Measurements from ENCODE around the gene MROH9.

The MROH9 gene

GRCh38 chr1:171081763-171082201, 146.4 kb downstream of the MROH9 start:
- Histone ChIP-seq H3K9ac (ENCODE audit: low read length) (no peak overlapping the region), H3K27me3 (ENCODE audit: control insufficient read depth, insufficient read depth, low read length) (no peaks in the 10 kb centered on the region), H3K9me3 (ENCODE audit: control insufficient read depth, insufficient read depth, low read depth, low read length) (no peaks in the 10 kb centered on the region), H3K4me3 (ENCODE audit: low read depth, low read length) (no peak overlapping the region), H3K4me1 (ENCODE audit: control insufficient read depth, insufficient read depth, low read length) (no peaks in the 10 kb centered on the region), H3K36me3 (ENCODE audit: control insufficient read depth, insufficient read depth, low read length) (no peaks in the 10 kb centered on the region), H3K27ac (ENCODE audit: low read depth, low read length) (no peak overlapping the region)

DNA sequence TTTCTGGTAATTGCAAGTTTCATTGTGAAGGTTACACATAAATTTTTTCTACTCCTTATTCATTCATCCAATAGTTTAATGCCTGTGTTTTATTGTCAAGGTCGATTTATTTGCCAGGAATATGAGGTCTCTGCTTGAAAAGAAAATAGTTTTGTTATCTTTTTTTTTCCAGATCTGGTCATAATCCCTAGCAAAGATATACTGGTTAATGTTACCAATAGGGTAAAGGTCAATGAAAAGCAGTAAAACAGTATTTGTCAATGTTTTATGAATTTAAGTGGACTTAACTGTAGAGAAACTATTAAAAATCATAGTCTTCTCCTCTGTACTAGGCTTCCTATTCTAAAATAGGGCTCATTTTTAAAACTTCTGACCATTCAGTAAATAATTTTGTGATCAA, 147.3 kb downstream of the MROH9 start:
- H3K9ac ChIP-seq (ENCODE audit: low read length), result no peak overlapping the region
- no peak overlapping the region for H3K4me3 ChIP-seq (ENCODE audit: low read depth, low read length)
- H3K4me1 ChIP-seq (ENCODE audit: control insufficient read depth, insufficient read depth, low read length), result no peaks in the 10 kb centered on the region
- no peaks in the 10 kb centered on the region for H3K36me3 ChIP-seq (ENCODE audit: control insufficient read depth, insufficient read depth, low read length)
- no peak overlapping the region for H3K27ac ChIP-seq (ENCODE audit: low read depth, low read length)
- H3K9me3 ChIP-seq (ENCODE audit: control insufficient read depth, insufficient read depth, low read depth, low read length), result no peaks in the 10 kb centered on the region
- H3K27me3 ChIP-seq (ENCODE audit: control insufficient read depth, insufficient read depth, low read length), result no peaks in the 10 kb centered on the region

GRCh38 chr1:171083222-171083621, 147.9 kb downstream of the MROH9 start:
- Histone ChIP-seq H3K36me3 (ENCODE audit: control insufficient read depth, insufficient read depth, low read length) (no peaks in the 10 kb centered on the region), H3K4me1 (ENCODE audit: control insufficient read depth, insufficient read depth, low read length) (no peaks in the 10 kb centered on the region), H3K27me3 (ENCODE audit: control insufficient read depth, insufficient read depth, low read length) (no peaks in the 10 kb centered on the region), H3K9me3 (ENCODE audit: control insufficient read depth, insufficient read depth, low read depth, low read length) (no peaks in the 10 kb centered on the region), H3K4me3 (ENCODE audit: low read depth, low read length) (no peak overlapping the region), H3K9ac (ENCODE audit: low read length) (no peak overlapping the region), H3K27ac (ENCODE audit: low read depth, low read length) (no peak overlapping the region)

DNA sequence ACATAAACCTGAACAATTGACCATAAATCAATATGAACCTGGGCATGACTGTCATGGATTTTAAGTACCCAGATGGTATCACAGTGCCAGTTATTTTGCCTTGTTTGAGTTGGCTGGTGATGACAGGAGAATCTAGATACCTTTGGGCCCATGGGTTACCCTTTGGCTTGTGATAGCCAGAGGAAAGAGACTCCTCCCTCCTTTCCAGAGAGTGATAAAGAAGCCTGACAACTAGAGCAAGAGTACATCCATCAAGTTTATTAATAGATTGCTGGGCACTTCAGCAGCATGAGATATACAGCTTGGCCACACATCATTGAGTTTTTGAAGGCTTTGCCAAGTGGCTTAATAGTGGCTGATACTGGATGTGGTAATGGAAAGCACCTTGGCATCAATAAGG, 148.8 kb downstream of the MROH9 start:
- Histone ChIP-seq H3K9ac (ENCODE audit: low read length) (no peak overlapping the region), H3K4me3 (ENCODE audit: low read depth, low read length) (no peak overlapping the region), H3K27ac (ENCODE audit: low read depth, low read length) (no peak overlapping the region), H3K27me3 (ENCODE audit: control insufficient read depth, insufficient read depth, low read length) (no peaks in the 10 kb centered on the region), H3K9me3 (ENCODE audit: control insufficient read depth, insufficient read depth, low read depth, low read length) (no peaks in the 10 kb centered on the region), H3K36me3 (ENCODE audit: control insufficient read depth, insufficient read depth, low read length) (no peaks in the 10 kb centered on the region), H3K4me1 (ENCODE audit: control insufficient read depth, insufficient read depth, low read length) (no peaks in the 10 kb centered on the region)

DNA sequence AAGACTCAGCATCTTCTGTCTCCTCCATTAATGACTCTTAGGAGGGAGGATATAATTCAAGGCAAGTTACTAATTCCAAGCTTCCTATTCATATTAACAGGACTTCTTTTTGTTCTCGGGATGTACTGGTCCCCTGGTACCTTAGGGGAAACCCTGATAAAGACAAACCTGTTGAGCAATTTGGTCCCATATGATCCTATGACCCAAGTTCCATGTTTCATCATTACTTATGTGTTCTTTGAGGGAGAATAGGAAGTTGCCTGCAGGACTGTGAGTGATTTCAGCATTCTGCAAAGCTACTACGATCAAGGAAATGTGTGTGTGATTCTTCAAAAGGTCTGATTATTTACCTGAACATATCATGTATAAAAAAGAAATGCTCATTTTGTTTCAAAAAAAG, 149.5 kb downstream of the MROH9 start:
- no peak overlapping the region for H3K9ac ChIP-seq (ENCODE audit: low read length)
- no peaks in the 10 kb centered on the region for H3K27me3 ChIP-seq (ENCODE audit: control insufficient read depth, insufficient read depth, low read length)
- no peaks in the 10 kb centered on the region for H3K9me3 ChIP-seq (ENCODE audit: control insufficient read depth, insufficient read depth, low read depth, low read length)
- H3K4me1 ChIP-seq (ENCODE audit: control insufficient read depth, insufficient read depth, low read length), result no peaks in the 10 kb centered on the region
- no peak overlapping the region for H3K27ac ChIP-seq (ENCODE audit: low read depth, low read length)
- H3K36me3 ChIP-seq (ENCODE audit: control insufficient read depth, insufficient read depth, low read length), result no peaks in the 10 kb centered on the region
- no peak overlapping the region for H3K4me3 ChIP-seq (ENCODE audit: low read depth, low read length)

- Histone ChIP-seq H3K27ac (ENCODE audit: low read depth, low read length) (no peak overlapping the region), H3K27me3 (ENCODE audit: control insufficient read depth, insufficient read depth, low read length) (no peaks in the 10 kb centered on the region), H3K9me3 (ENCODE audit: control insufficient read depth, insufficient read depth, low read depth, low read length) (no peaks in the 10 kb centered on the region), H3K4me3 (ENCODE audit: low read depth, low read length) (no peak overlapping the region), H3K9ac (ENCODE audit: low read length) (no peak overlapping the region), H3K36me3 (ENCODE audit: control insufficient read depth, insufficient read depth, low read length) (no peaks in the 10 kb centered on the region), H3K4me1 (ENCODE audit: control insufficient read depth, insufficient read depth, low read length) (no peaks in the 10 kb centered on the region)
Observed at GRCh38 chr1:171087896-171088295, 152.6 kb downstream of the MROH9 start.

DNA sequence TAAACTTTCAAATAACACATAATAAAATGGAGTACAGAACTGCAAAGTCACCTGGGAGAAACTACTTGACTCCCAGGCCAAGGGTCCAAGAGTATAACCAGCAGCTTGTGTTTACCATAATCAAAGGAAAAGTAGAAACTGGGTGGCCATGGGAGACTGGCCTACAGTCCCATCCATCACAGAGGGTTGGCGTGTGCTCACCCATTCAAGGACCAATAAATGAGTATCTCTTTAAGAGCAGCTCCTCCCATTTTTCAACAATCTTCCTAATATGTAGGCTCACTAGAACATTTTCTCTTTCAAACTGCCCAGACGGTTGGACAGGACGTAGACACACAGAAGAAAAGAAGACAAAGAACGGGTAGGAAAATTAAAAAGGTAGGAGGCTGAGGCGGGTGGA, 155.3 kb downstream of the MROH9 start, which contains the start of gene FMO3:
TSS of gene FMO3 (plus strand) at position 302 of the 400 bp plus-strand sequence. CDS start 1,754 bp downstream, outside the sequence.
- Histone ChIP-seq H3K4me1 (ENCODE audit: control insufficient read depth, insufficient read depth, low read length) (no peaks in the 10 kb centered on the region), H3K9ac (ENCODE audit: low read length) (no peak within 1 kb of the TSS), H3K27me3 (ENCODE audit: control insufficient read depth, insufficient read depth, low read length) (no peaks in the 10 kb centered on the region), H3K27ac (ENCODE audit: low read depth, low read length) (no peak within 1 kb of the TSS), H3K4me3 (ENCODE audit: low read depth, low read length) (no peak within 1 kb of the TSS), H3K36me3 (ENCODE audit: control insufficient read depth, insufficient read depth, low read length) (no peaks in the 10 kb centered on the region), H3K9me3 (ENCODE audit: control insufficient read depth, insufficient read depth, low read depth, low read length) (no peaks in the 10 kb centered on the region)

DNA sequence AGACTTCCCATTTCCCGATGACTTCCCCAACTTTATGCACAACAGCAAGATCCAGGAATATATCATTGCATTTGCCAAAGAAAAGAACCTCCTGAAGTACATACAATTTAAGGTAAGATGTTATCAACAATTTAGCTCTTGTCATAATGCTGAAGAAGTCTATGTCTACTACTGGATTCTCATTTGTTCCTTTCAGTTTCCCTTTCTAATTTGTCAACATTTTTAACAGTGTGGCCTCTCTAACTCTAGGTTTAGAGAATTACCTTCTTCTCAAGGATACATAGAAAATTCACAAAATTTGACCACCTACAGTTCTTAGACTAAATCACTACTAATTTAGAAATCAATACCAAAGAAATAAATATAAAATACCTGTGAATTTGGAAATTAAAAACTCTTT, 168.5 kb downstream of the MROH9 start:
- Histone ChIP-seq H3K4me1 (ENCODE audit: control insufficient read depth, insufficient read depth, low read length) (no peaks in the 10 kb centered on the region), H3K9ac (ENCODE audit: low read length) (no peak overlapping the region), H3K27me3 (ENCODE audit: control insufficient read depth, insufficient read depth, low read length) (no peaks in the 10 kb centered on the region), H3K27ac (ENCODE audit: low read depth, low read length) (no peak overlapping the region), H3K36me3 (ENCODE audit: control insufficient read depth, insufficient read depth, low read length) (no peaks in the 10 kb centered on the region), H3K9me3 (ENCODE audit: control insufficient read depth, insufficient read depth, low read depth, low read length) (no peaks in the 10 kb centered on the region), H3K4me3 (ENCODE audit: low read depth, low read length) (no peak overlapping the region)

GRCh38 chr1:171107262-171107940, 172.1 kb downstream of the MROH9 start:
- Histone ChIP-seq H3K9me3 (ENCODE audit: control insufficient read depth, insufficient read depth, low read depth, low read length) (no peaks in the 10 kb centered on the region), H3K27me3 (ENCODE audit: control insufficient read depth, insufficient read depth, low read length) (no peaks in the 10 kb centered on the region), H3K4me1 (ENCODE audit: control insufficient read depth, insufficient read depth, low read length) (peaks cover 5% of the 10 kb centered on the region; the same call in 1 of the 2 replicates), H3K36me3 (ENCODE audit: control insufficient read depth, insufficient read depth, low read length) (no peaks in the 10 kb centered on the region), H3K9ac (ENCODE audit: low read length) (no peak overlapping the region), H3K4me3 (ENCODE audit: low read depth, low read length) (no peak overlapping the region), H3K27ac (ENCODE audit: low read depth, low read length) (no peak overlapping the region)

- Histone ChIP-seq H3K9ac (ENCODE audit: low read length) (no peak overlapping the region), H3K4me3 (ENCODE audit: low read depth, low read length) (no peak overlapping the region), H3K27me3 (ENCODE audit: control insufficient read depth, insufficient read depth, low read length) (no peaks in the 10 kb centered on the region), H3K9me3 (ENCODE audit: control insufficient read depth, insufficient read depth, low read depth, low read length) (no peaks in the 10 kb centered on the region), H3K4me1 (ENCODE audit: control insufficient read depth, insufficient read depth, low read length) (peaks cover 5% of the 10 kb centered on the region; the same call in 1 of the 2 replicates), H3K27ac (ENCODE audit: low read depth, low read length) (no peak overlapping the region), H3K36me3 (ENCODE audit: control insufficient read depth, insufficient read depth, low read length) (no peaks in the 10 kb centered on the region)
Observed at GRCh38 chr1:171107969-171108368, 172.6 kb downstream of the MROH9 start.

DNA sequence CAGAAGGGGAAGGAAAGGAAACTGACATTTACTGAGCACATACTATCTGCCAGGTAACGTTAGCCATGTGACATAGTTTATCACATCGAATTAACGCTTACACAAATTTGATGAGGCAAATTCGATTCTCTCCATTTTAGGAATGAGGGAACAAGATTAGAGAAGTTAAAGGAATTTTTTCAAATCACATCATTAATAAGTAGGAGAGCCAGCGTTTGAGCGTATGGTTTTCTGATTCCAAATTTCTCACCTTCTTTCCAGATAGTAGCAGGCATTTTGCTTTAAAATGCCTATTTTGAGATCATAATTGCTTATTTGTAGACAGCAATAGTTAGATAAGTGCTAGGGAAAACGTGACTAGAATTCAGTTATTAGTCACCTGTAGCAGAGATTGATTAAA, 174.6 kb downstream of the MROH9 start:
- Histone ChIP-seq H3K4me1 (ENCODE audit: control insufficient read depth, insufficient read depth, low read length) (peaks cover 5% of the 10 kb centered on the region; the same call in 1 of the 2 replicates), H3K9ac (ENCODE audit: low read length) (no peak overlapping the region), H3K9me3 (ENCODE audit: control insufficient read depth, insufficient read depth, low read depth, low read length) (no peaks in the 10 kb centered on the region), H3K27ac (ENCODE audit: low read depth, low read length) (no peak overlapping the region), H3K36me3 (ENCODE audit: control insufficient read depth, insufficient read depth, low read length) (no peaks in the 10 kb centered on the region), H3K4me3 (ENCODE audit: low read depth, low read length) (no peak overlapping the region), H3K27me3 (ENCODE audit: control insufficient read depth, insufficient read depth, low read length) (no peaks in the 10 kb centered on the region)

Measured in HUES6 (cell line).